GM19468 (cell line): ENCODE results near the gene WDR7.

Experiments used
- ATAC-seq: cut with Tn5 transposase; IDR thresholded peaks from one replicate; pipeline ENCODE4 v1.9.1; 2021; ENCODE audit warnings: mild to moderate bottlenecking, moderate library complexity, moderate number of reproducible peaks; ENCODE audit not compliant: unreplicated experiment; ENCODE audit errors: extremely low read depth

WDR7 gene

GRCh38 chr18:56789004-56789888 lies 138.1 kb downstream of the WDR7 start:
- ATAC-seq, result peak; percentile 85

GRCh38 chr18:56789889-56790180 lies 138.7 kb downstream of the WDR7 start:
- ATAC-seq, result no peak

GRCh38 chr18:56795381-56795780 lies 144.2 kb downstream of the WDR7 start:
- no peak for ATAC-seq

GRCh38 chr18:56799756-56800155 lies 148.6 kb downstream of the WDR7 start:
- ATAC-seq, result no peak

- no peak for ATAC-seq
Measured at GRCh38 chr18:56803051-56803450, 151.9 kb downstream of the WDR7 start.

- peak; percentile 36 for ATAC-seq
Measured at GRCh38 chr18:56804395-56804794, 153.2 kb downstream of the WDR7 start.

GRCh38 chr18:56807901-56808300 lies 156.7 kb downstream of the WDR7 start:
- ATAC-seq, result no peak

GRCh38 chr18:56812674-56813073 lies 161.5 kb downstream of the WDR7 start:
- ATAC-seq, result no peak

GRCh38 chr18:56815926-56816325 lies 164.8 kb downstream of the WDR7 start:
- no peak for ATAC-seq

- no peak for ATAC-seq
Measured at GRCh38 chr18:56823986-56824565, 172.9 kb downstream of the WDR7 start.

- ATAC-seq, result no peak
Measured at GRCh38 chr18:56825321-56825720, 174.2 kb downstream of the WDR7 start.

- ATAC-seq, result no peak
Measured at GRCh38 chr18:56825878-56826277, 174.7 kb downstream of the WDR7 start.

GRCh38 chr18:56831988-56832387 lies 180.8 kb downstream of the WDR7 start:
- ATAC-seq, result no peak

GRCh38 chr18:56835331-56835730 lies 184.2 kb downstream of the WDR7 start:
- no peak for ATAC-seq

- ATAC-seq, result no peak
Measured at GRCh38 chr18:56836173-56836572, 185.0 kb downstream of the WDR7 start.

GRCh38 chr18:56841836-56842235 lies 190.7 kb downstream of the WDR7 start:
- ATAC-seq, result no peak

GRCh38 chr18:56843241-56843640 lies 192.1 kb downstream of the WDR7 start:
- no peak for ATAC-seq

- ATAC-seq, result no peak
Measured at GRCh38 chr18:56844556-56844955, 193.4 kb downstream of the WDR7 start.

- ATAC-seq, result peak; percentile 35
Measured at GRCh38 chr18:56851774-56852173, 200.6 kb downstream of the WDR7 start.

- no peak for ATAC-seq
Measured at GRCh38 chr18:56853961-56854360, 202.8 kb downstream of the WDR7 start.

- no peak for ATAC-seq
Measured at GRCh38 chr18:56861244-56861643, 210.1 kb downstream of the WDR7 start.

- ATAC-seq, result no peak
Measured at GRCh38 chr18:56869189-56869777, 218.1 kb downstream of the WDR7 start.
